HG03066 (cell line): ENCODE measurements around the gene VPS52.
A peak's percentile ranks its signal among the peaks of the same experiment; 100 is the strongest.

ENCODE experiments used
- ATAC-seq: cut with Tn5 transposase; IDR thresholded peaks from one replicate; pipeline ENCODE4 v1.9.1; 2021; ENCODE audit warnings: low read depth; ENCODE audit not compliant: unreplicated experiment

The VPS52 gene, protein sequence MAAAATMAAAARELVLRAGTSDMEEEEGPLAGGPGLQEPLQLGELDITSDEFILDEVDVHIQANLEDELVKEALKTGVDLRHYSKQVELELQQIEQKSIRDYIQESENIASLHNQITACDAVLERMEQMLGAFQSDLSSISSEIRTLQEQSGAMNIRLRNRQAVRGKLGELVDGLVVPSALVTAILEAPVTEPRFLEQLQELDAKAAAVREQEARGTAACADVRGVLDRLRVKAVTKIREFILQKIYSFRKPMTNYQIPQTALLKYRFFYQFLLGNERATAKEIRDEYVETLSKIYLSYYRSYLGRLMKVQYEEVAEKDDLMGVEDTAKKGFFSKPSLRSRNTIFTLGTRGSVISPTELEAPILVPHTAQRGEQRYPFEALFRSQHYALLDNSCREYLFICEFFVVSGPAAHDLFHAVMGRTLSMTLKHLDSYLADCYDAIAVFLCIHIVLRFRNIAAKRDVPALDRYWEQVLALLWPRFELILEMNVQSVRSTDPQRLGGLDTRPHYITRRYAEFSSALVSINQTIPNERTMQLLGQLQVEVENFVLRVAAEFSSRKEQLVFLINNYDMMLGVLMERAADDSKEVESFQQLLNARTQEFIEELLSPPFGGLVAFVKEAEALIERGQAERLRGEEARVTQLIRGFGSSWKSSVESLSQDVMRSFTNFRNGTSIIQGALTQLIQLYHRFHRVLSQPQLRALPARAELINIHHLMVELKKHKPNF

DNA sequence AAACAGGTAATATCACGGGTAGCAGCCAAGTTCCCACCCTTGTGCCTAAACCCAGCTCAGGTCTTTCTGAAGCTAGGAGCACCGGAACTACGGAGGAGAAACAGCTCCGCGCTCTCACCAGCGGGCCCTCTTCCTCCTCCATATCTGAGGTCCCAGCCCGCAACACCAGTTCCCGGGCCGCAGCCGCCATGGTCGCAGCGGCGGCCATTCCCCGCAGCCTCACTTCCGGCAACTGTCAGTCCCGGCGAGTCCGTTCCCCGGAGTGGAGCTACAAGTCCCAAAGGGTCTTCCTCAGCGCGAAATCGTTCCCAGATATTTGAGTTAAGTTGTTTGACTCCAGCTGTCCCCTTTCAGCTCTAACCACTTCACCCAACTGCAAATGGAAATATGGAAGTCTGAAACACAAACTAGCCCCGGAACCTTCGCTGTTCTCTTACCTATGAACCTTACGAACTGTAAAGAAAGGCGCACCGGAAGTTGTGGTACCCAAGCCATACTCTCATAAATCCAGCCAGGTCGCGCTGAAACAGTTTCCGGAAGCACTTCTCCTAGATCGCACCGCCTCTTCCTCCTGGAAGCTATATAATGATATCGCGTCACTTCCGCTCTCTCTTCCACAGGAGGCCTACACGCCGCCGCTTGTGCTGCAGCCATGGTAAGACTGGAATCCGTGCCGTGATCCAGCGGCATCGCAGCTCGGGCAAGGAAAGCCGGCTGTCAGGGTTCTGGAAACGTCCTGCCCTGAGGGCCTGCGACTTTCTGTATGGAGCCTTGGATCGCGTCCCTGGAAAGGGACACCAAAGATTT lies at the start of gene VPS52, which contains the start of gene RPS18:
Gene VPS52, minus strand, starts transcription at position 409 of the 807 bp plus-strand sequence. Its CDS starts 201 bp downstream, at position 208.
Gene RPS18, plus strand, starts transcription at position 608 of the 807 bp plus-strand sequence. Its CDS starts 45 bp downstream, at position 653.
- peak; percentile 84 for ATAC-seq

DNA sequence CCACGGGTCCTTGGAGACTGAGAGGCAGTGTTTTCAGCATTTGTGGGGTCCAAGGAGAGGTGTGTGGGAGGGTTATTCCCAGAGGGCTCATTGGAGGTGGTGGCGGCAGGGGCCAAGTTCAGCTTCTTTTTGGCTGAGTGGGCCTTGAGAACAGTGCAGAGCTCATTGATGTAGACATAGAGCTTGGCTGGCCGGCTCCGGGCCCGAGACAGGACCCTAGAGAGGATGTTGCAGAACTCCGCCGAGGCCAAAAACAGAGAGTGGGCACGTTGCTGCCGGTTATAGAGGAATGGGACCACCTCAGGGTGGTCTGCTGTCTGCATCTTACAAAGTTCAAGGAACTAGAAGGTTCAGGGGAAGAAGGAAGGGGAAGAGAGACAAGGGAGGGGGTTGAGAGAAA lies 49.6 kb upstream of the VPS52 start:
- no peak for ATAC-seq

DNA sequence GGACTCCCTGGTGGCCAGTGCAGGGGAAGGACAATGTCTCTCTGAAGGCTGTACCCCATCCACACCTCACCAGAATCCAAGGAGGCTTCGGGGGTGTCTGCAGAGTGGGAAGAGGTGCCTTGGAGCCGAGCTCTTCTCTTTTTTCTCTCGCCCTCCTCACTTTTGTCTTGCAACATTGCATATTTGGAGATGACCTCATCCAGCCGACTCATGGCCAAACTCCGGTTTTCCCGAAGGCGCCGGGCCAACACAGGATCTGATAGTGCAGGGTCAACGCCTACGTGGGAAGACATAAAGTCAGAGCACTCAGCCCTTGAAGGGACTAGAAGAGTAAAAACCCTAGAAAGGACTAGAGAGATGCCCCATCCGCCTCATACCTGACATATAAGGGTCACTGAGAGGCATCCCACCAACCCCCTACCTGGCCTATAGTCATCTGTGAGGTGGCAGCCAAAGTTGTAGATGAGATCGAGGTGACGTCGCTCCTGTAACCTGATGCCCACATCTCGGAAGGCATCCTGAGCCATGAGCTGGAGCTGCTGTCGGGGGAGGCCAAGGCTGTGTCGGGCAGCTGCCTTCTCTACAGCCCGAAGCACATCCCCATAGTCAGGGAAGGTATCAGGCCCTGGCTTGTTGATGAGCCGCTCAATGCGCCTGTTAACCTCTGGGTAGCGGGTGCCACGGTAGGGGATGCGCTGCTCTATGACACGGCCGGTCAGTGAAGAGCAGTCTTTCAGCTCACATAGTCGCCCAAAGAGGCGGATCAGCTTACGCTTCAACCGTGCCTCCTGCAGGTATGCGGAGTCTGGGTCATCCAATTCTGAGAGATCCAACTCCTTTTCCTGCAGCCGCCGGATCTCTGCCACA lies 48.9 kb upstream of the VPS52 start:
- ATAC-seq = no peak

DNA sequence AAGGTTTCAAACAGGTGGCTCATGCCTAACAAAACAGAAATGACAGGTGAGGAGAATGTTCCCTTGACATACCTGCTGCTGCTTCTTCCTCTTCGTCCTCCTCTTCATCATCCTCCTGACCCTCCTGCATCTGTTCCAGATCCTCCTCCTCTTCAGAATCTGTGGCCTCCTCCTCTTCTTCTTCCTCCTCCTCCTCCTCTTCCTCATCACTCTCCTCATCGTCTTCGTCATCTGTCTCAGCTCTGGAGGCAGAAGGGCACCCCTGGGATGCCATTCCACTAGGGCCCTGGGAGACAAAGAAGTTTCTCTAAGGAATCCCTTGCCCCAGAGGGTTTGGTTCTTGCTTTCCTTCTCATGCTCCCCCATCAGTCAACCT lies 48.3 kb upstream of the VPS52 start:
- ATAC-seq = no peak

DNA sequence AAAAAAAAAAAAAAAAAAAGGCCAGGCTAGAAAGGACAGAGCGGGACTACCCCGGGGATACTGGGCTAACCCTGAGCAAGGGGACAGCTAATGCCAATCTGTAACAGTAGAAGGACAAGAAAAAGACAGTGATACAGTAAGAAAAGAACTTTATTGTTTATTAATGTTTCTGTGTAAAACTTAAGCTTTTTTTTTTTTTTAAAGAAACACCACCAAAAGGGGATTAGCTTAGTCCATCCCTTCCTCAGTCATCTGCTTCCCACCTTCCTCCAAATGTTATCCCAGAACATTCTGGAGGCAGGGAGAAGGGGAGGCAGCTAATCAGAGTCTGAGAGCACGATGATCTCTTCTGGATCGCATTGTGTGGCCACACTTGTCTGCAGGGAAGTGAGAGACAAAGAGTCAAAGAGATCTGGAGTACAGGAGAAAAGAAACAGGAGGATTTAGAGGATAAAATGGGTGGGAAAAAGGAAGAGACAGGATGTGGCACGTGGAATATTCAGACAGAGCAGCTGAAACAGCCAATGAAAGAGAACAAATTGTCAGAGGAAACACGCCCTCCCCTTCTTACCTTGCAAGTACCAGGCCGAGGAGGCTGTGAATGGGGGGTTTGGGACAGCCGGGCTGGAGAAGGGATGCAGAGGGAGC lies 46.9 kb upstream of the VPS52 start:
- no peak for ATAC-seq

DNA sequence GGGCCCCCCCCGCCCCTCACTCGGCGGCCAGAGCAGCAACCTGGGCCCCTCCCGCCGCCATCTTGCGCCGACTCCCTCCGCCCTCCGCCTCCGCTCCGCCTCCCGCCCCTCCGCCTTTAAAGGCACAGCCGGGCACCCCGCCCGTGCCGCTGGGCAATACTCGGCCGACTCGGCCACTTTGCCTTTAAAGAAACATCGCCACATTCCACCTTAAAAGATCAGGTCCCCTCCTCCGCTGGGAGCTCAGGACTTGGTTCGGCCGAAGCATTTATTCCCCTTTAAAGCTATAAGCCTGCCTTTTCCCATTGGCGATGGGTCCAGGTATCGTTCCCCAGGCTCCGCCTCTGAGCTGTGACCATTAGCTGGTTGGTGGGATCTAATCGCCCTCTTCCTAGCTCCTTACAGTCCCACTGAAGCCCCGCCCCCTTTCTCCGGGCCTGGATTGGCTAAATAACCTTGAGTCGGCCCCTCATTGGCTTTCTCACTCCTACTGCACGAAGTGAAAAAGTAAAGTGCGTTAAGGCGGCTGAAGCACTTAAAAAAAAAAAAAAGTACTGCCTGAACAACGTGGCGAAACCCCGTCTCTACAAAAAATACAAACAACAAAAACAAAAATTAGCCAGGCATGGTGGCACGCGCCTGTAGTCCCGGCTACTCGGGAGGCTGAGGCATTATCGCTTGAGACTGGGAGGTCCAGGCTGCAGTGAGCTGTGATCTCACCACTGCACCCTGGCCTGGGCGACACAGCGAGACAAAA lies 46.2 kb upstream of the VPS52 start, which contains the start of gene ZBTB22:
Gene ZBTB22, minus strand, starts transcription at position 76 of the 757 bp plus-strand sequence. CDS start 828 bp downstream, outside the sequence.
- ATAC-seq = peak; percentile 52

DNA sequence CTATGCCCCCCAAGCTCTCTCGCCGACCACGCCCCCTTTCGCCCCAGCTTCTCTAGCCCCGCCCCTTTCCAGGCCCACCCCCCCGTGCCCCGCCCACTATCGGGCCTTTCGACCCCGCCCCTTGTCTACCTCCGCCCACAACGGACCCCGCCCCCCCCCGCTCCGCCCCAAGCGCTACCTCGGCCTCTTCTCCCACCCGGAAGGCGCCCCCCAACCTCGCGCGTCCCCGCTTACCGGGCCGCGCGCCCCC lies 45.7 kb upstream of the VPS52 start:
- no peak for ATAC-seq

DNA sequence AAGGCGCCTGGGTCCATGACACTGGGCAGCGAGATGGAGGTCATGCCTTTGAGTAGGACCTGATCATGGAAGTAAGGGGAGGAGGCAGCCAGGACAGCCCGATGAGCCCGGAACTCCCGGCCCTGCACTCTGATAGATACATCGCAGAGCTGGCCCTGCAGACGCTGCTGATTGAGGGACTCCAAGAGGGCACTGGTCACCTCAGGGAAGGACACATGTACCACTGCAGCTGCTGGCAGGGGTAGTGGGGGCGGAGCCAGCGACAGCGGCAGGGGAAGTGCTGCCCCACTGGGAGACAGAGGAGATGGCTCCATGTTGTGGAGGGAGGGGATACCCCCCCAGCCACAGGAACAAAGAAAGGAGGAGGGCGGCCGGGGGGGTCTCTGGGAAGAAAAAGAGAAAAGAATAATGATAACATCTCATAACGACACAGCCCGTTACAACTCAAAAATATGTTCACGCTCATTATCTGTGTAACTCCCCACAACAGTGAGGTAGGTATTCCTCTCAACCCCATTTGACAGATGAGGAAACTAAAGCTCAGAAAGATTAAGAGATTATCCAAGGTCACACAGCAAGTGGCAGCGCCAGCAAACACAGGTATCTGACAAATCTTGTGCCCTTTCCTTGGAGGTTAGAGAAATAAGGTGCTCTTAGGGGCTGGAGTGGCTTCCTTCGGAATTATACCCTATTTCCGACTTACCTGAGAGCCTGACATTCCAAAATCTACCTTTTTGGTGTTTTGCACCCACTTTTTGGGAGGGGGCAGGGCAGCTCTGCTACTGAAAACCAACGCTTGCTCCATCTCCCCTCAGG lies 45.1 kb upstream of the VPS52 start:
- no peak for ATAC-seq

DNA sequence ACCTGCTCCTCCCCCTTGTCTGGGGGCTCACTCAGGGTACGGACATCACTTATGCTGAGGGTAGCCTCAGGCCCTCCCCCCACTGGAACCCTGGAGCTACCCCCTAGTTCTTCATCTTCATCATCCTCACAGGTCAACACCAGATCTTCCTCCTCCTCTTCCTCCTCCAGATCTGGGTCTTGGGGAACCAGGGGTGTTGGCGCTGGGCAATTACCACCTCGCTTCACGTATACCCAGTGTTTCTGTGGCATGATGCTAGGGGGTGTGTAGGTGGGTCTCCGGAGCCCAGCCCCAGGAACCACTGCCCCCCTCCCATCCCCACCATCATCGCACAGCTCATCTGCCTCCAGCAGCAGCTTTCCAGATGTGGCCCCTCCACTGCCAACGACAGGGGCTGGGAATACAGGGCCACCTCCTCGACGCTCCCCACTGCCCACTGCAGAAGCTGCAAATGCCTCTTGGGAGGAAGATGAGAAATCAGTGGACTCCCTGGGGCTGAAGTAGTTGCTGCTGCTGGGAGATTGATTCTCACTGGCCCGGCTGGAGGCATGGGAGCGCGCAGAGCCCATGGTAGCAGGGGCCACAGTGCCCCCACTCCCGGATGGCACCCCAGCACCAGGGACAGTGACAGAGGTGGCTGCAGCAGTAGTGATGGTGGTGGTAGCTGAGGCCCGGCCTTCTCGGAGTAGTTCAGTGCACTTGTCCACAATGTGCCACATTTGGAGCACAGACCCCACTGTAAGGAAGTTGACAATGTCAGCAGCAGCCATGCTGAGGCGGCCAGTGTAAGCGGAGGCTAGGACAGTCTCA lies 44.3 kb upstream of the VPS52 start:
- no peak for ATAC-seq

DNA sequence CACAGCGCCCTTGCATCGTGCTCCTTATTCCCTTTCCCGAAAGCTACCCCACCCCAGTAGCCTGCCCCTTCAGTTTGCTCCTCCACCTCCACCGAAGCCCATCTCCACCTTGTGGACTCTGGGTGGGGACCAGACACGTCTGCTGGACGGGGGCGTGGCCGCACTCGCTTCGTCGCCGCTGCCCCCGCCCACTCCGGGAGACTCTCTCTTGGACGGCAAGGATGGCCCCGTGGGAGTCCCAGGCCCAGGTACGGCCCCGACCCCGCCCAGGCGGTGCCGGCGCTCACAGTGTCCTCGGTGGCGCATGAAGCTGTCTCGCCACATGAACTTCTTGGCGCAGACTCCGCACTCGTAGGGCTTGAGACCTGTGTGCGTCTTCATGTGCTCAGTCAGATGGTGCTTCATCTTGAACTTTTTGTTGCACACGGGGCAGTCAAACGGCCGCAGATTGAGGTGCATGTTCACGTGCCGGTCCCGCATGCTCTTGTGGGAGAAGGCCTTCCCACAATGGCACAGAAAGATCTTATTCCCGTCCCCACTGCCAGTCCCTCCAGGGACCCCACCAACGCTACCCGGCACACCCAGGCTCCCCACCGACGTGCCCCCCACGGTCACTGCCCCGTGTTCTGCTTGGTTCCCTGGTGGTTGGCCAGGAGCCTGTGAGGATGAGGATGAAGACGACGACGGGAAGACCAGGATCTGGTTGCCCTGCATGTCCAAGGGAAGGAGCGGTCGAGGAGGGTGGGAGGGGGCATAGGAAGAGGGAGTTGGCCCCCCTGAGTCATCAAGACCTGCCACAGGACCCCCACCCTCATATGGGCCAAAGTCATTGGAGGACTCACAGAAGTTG lies 43.5 kb upstream of the VPS52 start:
- no peak for ATAC-seq

DNA sequence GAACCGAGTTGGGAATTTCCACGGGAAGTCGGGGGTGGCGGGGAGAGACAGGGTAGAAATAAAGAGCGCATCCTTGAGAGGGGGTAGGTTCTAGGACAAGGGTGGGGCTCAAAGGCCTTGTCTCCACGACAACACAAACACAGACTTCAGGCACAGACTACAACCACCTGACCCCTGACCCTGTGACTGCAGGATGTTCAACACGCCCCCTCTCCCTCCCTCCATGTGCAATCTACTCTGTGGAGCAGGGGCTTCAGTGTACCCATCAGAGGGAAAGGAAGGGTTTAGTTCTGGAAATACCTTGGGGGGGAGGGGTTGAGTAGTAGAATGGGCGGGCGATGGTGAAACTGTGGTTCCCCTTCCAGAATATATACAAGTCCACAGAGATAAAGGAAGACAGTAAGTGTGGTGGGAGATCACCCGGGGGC lies 42.9 kb upstream of the VPS52 start:
- ATAC-seq = no peak

DNA sequence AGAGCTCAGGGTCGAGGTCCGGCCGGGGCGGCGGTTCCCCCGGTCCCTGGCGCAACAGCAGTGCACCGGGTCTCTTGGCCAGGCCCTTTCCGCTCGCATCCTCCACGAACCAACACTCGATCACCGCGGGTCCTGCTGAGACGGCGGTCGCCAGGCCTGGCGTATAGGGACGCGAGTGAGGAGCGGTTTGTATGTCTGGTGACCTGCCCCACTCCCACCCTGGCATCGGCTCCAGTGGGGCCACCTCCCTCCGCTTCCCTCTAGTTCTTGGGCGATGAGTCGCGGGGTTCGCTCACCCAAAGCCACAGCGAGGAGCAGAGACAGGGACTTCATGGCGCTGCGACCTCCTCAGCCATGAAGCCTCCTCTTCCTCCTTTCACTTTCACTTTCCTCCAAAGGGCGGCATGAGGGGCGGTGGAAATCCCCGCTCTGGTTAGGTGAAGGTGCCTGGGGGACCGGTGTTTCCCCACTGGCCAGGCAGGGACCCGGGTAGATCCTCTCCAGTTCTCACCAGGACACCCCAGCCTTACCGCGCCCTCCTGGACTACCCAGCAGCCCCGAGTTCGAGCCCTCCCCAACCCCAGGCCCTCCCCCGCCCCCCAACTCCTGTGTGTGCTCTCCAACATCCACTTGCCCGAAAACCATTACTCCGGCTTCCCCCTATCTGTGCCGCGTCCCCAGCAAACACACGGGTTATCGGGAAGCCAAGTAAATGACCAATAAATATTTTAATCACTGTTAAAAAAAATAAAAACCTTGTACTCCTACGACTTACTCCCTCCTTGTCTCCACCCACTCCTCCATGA lies 42.2 kb upstream of the VPS52 start, which contains the start of gene TAPBP:
Gene TAPBP, minus strand, starts transcription at position 370 of the 806 bp plus-strand sequence. Its CDS starts 37 bp downstream, at position 333.
- peak; percentile 46 for ATAC-seq

DNA sequence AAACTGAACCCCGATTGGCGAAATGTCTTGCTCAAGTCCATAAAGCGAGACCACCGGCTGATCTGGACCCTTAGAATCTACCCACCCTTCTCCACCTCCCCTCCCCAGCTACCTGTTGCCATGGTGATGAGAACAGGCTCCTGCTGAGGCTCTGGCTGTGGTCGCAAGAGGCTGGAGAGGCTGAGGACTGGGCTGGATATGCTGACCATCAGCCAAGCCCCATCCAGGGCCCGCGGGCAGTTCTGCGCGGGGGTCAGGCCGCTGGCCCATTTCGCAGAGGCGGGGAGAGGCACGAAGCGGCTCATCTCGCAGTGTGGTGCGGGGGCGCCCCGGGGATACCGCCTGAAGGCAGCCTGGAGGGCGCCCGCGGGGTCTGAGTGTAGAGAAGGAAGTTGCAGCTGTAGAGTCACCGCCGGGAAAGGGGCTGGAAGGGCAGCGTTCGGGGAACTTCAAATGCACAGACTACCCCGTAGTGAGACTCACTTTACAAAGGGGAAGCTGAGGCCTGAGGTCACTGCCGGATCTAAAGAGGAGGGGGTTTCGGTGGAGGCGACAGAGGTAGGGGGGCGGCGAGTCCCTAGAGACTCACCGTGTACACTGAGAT lies 41.5 kb upstream of the VPS52 start:
- no peak for ATAC-seq

DNA sequence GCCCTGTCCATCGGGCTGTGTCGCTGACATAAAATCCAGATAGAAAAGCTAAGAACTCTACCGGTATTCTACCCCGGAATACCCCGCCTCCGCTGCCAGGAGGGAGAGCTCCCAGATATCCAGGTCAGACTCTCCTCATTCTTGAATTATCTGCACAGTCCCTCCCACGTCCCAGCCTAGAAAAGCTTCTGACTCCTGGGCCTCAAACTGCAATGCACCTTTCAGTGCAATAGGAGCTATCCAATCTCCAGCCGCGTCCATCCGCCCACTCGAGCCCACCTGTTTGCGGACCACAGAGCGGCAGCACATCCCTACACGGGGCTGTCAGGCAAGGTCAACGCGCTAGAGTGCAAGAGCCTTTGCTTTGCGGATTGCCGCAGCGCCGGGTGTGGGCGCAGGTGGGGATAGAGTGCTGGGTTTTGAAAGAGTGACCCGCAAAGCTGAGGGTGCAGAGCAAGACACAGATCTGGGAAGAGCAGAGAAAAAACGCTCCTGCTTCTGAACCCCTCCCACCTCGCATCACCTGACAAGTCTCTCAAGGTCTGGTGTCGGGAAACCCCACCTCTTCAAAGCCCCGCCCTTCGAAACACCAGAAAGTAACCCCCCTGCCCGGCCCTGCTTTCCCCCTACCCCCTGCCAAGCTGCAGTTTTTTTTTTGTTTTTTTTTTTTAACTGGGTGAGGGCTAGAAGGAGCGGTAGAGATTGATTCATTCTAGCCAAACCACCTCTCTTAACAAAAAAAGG lies 40.9 kb upstream of the VPS52 start:
- ATAC-seq = no peak
